Stimulated activated CD4-positive, alpha-beta T cell treated with anti-CD3 and anti-CD28 coated beads, TNF-alpha, amount 100 ng/mL, for 1 hour (primary cell): ENCODE data around the gene TAB3.

ENCODE experiments used
- DNase-seq, 3 donors: peaks; one replicate each; pipeline ENCODE4 v3.0.0-alpha.2; 2020; ENCODE audit warnings: low read depth in 3 of 3, low spot score in 1 of 3

The TAB3 gene, protein sequence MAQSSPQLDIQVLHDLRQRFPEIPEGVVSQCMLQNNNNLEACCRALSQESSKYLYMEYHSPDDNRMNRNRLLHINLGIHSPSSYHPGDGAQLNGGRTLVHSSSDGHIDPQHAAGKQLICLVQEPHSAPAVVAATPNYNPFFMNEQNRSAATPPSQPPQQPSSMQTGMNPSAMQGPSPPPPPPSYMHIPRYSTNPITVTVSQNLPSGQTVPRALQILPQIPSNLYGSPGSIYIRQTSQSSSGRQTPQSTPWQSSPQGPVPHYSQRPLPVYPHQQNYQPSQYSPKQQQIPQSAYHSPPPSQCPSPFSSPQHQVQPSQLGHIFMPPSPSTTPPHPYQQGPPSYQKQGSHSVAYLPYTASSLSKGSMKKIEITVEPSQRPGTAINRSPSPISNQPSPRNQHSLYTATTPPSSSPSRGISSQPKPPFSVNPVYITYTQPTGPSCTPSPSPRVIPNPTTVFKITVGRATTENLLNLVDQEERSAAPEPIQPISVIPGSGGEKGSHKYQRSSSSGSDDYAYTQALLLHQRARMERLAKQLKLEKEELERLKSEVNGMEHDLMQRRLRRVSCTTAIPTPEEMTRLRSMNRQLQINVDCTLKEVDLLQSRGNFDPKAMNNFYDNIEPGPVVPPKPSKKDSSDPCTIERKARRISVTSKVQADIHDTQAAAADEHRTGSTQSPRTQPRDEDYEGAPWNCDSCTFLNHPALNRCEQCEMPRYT

DNA sequence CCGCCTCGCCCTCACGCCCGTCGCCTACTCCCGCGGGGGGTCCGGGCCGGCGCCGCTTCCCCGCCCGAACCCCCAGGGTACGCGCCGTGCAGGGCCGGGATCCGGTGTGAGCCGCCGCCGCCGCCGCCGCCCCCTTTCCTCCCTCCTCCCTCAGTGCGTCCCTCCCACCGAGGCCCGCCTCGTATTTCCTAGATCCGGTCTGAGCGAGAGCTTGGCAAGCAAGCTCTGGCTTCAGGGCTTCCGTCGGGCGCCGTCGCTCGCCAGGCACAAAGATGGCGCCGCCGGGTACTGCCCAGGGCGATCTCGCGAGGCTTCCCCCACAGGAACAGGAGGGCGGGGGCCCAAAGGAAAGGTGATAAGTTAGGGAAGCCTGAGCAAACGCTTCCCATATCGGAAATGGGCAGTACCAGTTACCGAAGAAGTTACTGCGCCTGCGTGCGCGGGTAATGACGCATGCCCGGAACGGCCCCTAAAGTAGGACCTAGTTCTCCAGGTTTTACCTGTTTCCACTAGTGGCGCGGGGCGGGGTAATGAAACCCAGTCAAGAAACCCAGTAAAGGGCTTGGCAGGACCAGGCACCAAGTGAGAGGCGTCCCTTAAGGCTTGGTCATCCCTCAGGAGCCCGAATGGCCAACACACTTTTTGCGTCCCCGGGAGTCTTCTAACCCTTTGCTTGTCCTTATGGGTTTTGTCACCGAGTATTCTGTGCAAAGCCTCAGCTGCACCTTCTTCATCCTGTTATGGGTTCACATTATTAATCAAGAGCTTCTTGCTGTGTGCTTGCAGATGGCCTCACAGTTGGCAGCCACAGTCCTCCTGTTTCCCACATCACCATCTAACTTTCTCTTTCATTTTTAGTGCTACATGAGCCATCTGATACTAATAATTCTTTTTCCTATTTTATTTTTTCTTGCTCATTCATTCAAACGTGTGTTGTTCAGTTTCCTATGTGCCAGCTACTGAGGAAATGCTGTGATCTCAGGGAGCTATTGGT, at the start of gene TAB3:
Gene TAB3, minus strand, starts transcription at position 108 of the 994 bp plus-strand sequence. CDS start 29,666 bp downstream, outside the sequence.
- peak; percentile 76 to 89 (median 88) for DNase-seq

DNA sequence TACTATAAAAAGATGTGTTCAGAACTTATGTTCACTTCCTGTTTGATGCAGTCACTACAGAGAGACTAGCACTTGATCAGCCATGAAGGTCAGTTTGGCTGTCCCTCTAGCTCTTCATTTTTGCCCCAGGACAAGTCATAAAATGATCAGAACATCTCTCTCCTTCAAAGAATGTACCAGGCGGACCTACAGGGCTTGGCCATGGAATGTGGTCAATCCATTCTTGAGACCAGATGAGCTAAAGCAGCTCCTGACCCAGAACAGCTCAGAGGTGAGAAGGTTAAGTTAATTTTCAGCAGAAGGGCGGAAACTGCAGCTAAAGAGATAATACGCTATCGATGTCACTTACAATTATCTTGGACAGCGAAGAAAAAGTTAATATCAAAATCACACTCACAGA, 49.2 kb upstream of the TAB3 start:
- DNase-seq: no peak

DNA sequence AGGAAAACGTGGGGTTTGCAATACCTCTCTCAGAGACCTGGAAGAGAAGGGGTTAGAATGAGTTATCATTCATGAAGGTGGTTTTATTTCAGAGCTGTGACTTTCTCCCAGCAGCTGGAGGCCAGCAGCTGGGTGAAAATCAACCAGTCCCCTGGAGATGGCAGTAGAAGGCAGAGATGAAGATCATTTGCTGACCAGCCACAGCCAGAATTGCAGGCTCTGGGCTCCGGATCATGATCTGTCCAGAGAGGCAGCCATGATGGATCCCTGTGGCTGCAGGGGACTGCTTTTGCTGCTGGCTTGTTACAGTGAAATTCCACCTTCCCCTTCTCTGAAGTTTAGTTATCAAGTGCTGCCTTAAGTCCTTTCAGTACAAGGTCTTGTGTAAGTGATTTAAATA, 46.9 kb upstream of the TAB3 start:
- DNase-seq: no peak

DNA sequence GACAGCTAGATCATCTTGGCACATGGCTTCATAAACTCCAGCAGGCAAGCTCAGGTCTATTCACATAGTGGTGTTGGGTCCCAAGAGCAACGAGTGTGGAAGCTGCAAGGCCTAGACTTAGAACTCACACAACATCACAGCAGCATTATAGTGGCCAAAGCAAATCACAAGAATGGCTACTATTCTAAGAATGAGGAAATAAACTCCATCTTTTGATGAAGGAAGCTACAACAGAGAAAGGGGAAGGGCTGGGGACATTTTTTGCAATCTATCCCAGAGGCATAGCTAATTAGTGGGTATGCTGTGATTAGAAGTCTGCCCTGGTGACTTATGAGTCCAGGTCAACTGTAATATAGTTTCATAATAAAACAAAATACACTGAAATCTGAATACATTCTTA, 42.9 kb upstream of the TAB3 start:
- DNase-seq: no peak

DNA sequence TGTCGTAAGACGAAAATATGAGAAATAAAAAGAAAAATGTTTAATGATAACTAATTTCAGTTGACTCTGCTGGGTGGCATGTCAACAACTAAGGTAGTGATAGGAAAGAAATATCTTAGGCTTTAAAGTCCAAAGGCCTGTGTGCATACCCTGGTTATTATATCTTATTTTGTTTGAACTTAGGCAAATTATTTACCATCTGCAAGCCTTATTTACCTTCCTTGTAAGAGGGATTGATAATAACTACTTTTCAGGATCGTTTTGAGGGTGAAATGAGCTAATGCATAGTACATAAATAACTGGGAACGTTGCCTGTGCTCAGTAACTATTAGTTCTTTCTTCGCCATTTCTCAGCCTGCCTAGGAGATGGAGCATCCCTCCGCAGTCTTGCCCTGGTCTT, 41.6 kb upstream of the TAB3 start:
- DNase-seq: no peak

DNA sequence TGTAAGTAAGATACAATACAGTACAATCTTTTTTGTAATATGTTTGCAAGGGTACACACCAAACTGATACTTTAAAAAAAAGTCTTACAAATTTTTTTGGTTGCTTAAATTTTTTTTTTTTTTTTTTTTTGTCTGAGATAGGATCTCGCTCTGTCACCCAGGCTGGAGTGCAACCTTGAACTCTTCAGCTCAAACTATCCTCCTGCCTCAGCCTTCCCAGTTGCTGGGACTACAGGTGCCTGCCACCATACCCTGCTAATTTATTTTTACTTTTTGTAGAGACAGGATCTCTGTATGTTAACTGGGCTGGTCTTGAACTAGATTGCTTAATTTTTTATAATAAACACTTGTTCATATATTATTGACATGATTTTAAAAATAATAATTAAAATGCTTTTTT, 41.1 kb upstream of the TAB3 start:
- no peak for DNase-seq

DNA sequence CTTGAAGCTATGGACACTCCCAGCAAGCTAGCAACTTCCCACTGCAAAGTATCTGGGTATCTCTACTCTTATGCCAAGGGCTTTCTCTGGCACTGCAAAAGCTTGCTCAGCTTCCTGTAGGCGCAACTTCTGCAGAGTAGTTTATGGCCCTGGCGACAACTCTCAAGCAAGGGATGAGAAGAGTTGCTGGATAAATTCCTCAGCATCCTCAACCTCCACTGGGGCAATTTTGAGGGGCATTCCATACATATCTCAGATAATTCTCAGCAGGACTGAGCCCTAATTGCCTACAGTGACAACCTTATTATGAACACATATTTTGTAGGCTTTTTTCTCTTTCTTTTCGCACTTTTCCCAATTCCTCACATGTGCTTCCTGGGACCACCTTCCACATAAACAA, 31.2 kb upstream of the TAB3 start:
- DNase-seq: no peak

DNA sequence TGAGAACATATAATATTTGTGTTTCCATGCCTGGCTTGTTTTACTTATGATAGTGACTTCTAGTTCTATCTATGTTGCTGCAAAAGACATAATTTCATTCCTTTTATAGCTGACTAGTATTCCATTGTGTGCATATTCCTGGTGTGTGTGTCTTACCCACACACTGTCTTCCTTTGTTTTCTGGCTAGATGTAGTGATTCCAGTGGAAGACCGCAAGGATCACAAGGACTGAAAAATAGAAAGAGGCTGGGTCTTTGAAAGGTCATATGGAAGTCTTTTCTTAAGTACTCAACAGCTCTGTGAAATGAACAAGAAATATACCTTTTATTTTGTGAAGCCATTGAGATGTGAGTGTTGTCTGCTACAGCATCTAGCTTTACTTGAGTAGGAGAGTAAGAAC, 29.4 kb upstream of the TAB3 start:
- DNase-seq: no peak

DNA sequence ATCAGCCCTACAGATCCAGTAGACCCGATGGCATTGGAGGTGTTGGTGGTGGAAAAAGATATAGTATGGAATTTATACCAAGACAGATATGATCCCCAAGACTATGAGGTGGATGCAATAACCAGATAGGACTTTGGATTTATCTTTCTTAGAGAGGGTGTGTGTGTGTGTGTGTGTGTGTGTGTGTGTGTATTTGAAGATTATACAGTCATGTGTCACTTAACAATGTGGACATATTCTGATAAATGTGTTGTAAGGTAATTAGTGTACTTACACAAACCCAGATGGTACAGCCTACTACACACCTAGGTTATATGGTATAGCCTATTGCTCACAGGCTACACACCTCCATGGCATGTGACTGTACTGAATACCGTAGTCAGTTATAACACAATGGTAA, 24.4 kb upstream of the TAB3 start:
- no peak for DNase-seq

DNA sequence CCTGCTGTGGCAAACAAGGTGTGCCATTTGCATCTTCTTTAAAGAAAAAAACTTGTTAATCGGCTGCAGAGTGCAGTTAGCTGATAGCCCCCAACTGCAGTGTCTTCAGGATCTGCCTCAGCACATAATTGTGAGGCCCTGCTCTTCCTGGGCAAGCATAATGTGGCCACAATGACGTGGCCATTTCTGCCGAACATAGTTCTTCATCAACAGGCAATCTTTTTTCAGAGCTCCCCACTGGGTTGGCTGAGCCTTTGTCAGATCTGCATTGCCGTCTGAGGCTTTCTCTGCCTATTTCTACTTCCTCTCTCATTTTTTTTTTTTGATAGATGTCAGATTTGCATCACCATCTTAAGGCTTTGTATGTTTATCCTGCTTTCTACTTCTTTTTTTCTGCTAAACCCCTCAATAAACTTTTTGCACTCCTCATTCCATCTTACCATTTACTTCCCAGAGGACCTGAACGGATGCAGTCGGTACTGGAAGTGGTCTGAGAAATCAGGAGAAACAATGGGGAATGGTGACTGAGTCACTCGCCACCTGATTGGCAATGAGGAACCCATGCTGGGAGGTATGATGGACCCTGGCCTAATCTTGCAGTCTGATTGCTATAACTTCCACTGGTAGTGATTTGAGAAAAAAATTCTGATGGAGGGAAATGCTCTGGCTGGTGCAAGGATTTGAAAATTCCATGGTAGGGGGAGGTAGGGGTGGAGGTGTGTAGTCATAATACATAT, 21.2 kb upstream of the TAB3 start:
- no peak for DNase-seq

DNA sequence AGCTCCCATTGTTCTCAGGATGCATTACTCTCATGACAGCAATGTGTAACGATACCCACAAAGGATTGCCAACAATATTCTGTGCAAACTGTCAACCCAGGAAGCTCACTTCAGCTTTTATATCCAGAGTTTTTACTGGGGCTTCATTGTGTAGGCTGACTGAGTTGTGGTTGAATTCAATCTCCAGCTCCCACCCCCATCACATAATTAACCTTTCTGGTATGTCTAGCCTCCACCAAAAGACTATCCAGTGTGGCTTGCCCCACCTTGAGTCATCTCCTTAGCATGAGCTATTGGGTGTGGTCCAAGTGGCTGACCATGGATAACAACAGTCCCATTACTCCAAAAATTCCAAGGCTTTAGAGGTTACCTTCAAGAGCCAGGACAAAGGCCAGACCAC, 17.7 kb upstream of the TAB3 start:
- no peak for DNase-seq

DNA sequence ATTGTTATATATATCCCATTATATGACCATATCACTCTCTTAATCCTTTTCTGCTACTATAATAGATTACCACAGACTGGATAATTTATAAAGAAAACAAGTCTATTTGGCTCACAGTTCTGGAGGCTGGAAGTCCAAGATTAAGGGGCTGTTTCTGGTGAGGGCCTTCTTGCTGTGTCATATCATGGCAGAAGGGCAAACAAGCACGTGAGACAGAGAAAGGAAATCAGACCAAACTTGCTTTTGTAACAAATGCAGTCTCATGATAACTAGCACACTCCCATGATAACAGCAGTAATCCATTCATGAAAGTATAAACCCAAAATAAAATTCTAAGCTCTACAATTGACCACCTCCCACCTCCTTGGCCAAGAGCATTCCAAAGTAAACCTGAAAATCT, 16.3 kb upstream of the TAB3 start:
- no peak for DNase-seq

DNA sequence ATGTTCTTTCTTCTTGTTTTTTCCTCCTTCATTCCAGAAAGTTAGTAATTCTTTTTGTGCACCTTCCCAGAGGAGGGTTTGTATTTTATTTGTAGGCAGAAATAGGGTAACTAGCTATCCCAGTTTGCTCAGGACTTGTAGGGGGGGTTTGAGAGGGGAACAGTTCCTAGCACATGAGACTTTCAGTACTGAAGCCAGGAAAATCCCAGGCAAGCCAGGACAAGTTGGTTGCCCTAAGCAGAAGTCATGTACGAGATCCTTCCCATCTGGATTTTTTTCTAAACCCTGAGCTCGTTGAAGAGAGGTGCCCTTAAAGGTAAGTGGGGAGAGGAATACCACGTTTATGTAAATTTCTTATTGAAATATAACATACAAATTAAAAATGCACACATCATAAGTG, 15.6 kb upstream of the TAB3 start:
- DNase-seq: no peak

DNA sequence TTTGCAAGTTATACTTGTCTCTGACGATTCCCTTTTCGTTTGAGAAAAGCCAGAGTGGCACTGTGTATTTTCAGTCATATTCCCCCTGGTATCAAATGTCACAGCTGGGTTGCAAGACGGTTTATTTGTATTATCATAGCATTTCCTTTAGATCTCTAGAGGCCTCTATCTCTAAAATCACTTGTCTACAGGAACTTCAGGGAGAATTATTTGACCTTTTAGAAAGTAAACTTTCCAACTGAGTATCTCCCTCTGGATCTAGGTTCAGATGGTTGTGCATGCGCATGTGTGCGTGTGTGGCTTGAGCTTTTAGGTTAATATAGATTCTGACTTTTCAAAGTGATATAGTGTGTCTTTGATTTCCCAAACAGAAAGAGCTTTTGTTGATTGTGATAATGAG, 15.1 kb upstream of the TAB3 start:
- DNase-seq: no peak

DNA sequence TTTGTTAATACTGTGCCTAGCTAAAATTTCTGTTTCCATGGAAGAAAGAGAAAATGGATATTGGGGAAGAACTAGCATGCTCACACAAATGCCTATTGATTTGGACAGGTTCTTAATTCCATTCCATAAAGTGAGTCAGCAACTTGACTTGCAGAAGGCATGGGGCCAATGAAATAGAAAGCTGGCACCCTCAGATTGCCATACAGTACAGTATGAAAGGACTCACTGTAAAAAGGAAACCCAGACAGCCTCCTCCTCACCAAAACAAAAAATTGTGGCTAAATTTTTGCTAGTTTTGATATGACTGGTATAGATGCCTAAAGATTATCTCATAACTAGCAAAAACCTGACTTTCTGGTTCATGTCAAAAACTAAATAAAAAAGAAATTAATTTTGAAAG, 11.2 kb upstream of the TAB3 start:
- no peak for DNase-seq

DNA sequence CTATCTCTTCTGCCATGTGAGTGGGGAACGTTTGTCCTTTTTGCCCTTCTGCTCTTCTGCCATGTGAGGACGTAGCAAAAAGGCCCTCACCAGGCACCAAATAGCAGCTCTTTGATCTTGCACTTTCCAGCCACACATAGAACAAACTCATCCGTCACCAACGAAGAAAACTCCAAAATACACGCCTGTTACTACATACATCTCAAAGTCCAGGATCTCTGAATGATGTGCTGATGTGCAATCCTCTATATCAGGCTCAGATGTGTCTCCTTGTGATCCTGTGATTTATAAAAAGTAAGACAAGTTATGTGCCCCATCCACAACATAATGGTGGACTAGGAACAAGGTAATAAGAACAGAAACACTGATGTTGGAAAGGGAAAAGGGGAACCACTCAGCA, 9.8 kb upstream of the TAB3 start:
- DNase-seq: no peak

DNA sequence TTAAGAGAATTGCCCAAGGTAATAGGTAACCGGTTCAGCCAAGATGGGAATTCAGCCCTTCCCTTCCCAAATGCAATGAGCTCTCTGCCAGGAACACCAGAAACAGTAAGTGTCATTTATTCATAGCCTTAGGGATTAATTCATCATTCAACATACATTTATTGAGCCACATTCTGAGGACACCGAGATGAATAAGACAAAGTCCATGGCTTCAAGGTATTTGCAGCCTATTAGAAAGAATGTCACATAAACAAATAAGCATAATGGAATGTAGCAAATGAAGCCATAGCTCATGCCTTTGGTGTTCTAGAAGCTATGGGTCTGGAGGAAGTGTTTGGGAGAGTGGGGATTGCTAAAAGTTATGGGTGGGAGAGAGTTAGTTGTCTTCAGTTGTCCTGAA, 6.3 kb upstream of the TAB3 start:
- DNase-seq: no peak

DNA sequence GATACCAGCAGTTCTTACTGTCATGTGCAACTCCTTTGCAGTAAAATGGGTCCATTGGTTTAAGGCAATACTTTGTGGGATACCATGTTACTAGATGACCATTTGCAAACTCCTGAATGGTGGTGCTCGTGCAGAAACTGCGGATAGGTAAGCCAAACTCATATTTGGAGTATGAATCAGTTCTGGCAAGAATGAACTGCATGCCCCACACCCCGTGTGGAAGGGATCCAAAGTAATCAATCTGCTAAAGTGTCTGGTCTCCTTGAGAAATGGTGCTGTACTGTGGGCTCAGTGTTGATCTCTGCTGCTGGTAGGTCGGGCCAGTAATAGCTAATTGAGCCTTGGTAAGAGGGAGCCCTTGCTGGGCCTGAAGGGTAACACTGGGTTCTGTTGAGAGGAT, 4.2 kb upstream of the TAB3 start:
- DNase-seq: no peak

DNA sequence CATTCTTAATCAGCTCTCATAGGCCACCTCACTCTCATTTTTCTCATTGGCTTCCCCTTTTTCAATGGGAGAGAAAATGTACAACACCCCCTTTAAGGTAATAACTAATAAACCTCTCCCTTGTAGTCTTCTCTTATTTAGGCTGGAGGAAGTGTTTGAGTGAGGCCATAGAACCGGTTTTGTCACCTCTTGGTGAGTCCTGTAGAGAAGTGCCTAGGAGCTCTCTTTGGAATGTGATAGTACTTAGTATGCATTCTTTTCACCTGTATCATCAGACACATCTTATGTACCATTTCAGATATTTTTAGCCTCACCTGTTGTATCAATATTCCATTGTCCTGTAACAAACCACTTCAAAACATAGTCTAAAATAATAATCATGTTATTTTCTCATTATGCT, 3.5 kb upstream of the TAB3 start:
- no peak for DNase-seq

DNA sequence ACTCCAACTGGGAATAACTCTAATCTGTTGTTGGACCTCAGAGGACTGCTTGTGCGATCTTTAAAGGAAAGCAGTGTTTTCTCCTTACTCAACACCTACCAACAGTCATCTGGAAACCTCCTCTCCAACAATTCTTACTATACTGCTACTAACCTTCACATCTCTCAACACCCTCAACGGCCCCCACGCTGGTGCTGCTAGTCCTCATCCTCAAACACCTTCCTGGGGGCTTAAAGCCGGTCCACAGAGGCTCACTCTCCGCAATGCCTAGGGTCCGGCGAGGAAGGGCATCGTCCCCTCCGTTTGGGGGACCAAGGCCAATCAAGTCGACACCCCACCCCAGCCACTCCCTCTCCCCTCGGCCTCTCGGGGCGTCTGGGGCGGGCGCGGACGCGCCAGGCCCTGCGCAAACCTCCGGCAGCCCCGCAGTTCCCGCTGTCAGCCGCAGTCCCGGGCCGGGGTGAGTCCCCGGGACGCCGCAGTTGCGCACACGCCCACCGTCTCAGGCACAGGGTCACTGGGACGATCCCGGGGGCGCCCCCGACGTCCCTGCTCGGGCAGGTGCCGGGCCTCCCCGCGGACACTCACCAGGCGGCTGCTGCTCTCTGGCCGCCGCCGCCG, 418 bp downstream of the TAB3 start:
- DNase-seq: peak in 2 of 3 donors; percentile 0 to 3
